Breast epithelium (tissue), 4 donors: ENCODE data around the gene AGAP1. TPM values are rescaled to one million over a fixed set of nuclear protein-coding genes. Genes with fewer than 3 reads are reported as not detected.

Experiments used
- DNase-seq, 2 donors: peaks; one replicate each; pipeline ENCODE4 v3.0.0-alpha.2; 2019; ENCODE audit warnings: low spot score in 2 of 2
- H3K27ac ChIP-seq, 2 donors: fragments of 200-600 bp; sonication (generic) in 1 of 2; one replicate each; pipeline ENCODE4 v1.5.1; 2016 to 2019; ENCODE audit warnings: mild to moderate bottlenecking in 1 of 2
- H3K27me3 ChIP-seq, 2 donors: fragments of 200-600 bp; sonication (generic) in 1 of 2; one replicate each; pipeline versions ENCODE4 v1.5.1 to v1.6.0; 2017 to 2019; ENCODE audit warnings: control low read depth in 1 of 2, mild to moderate bottlenecking in 1 of 2
- H3K36me3 ChIP-seq: fragments of 200-600 bp; one replicate; pipeline ENCODE4 v1.5.1; 2019
- H3K4me1 ChIP-seq, 2 donors: fragments of 200-600 bp; sonication (generic); one replicate each; pipeline ENCODE4 v1.5.1; 2016 to 2019; ENCODE audit warnings: control low read depth in 1 of 2
- H3K4me3 ChIP-seq, 3 donors: fragments of 200-600 bp; sonication (generic); 1 replicate in 2 of 3; 2 replicates in 1 of 3; pipeline ENCODE4 v1.5.1; 2016 to 2019; ENCODE audit warnings: mild to moderate bottlenecking in 3 of 3, moderate library complexity in 2 of 3
- H3K9me3 ChIP-seq, 2 donors: fragments of 200-600 bp; sonication (generic) in 1 of 2; one replicate each; pipeline ENCODE4 v1.5.1; 2016 to 2019; ENCODE audit warnings: control low read depth in 1 of 2
- CTCF ChIP-seq, 3 donors: fragments of 450-650 bp; IDR thresholded peaks; one replicate each; pipeline ENCODE4 v1.5.1; 2016 to 2017; ENCODE audit warnings: antibody characterized with exemption in 3 of 3, mild to moderate bottlenecking in 3 of 3, moderate library complexity in 3 of 3
- POLR2A ChIP-seq: fragments of 450-650 bp; IDR thresholded peaks from one replicate; pipeline ENCODE4 v1.6.1; 2016; ENCODE audit warnings: antibody characterized with exemption, mild to moderate bottlenecking, moderate library complexity
- POLR2AphosphoS5 ChIP-seq, 3 donors: sonication (generic); formaldehyde crosslinking; IDR thresholded peaks; one replicate each; pipeline ENCODE4 v1.6.1; 2017; ENCODE audit warnings: antibody characterized with exemption in 3 of 3
- intact Hi-C: fragments of 100-400 bp; cut with DNase I; formaldehyde crosslinking; loops from one replicate; pipeline ENCODE4 v1.15.1; 2023; ENCODE audit warnings: low total_unique reads
- total RNA-seq, 3 donors: library from RNA; depleted of rRNA; stranded (reverse); fragments of >200 nt; gene quantifications; one replicate each; pipeline ENCODE4 v1.1.0, GENCODE V29; 2016

The AGAP1 gene
- total RNA-seq, 3 donors from 2014 or later, result 19.7 to 27.1 (median 25.9) TPM

GRCh38 chr2:235908826-235909225 lies 415.0 kb downstream of the AGAP1 start:
- no peak for TF ChIP-seq POLR2AphosphoS5 (IDR thresholded peaks at IDR 0.05)
- no peak for TF ChIP-seq POLR2A
- TF ChIP-seq CTCF (IDR thresholded peaks at IDR 0.05), result no peak
- Histone ChIP-seq H3K9me3 (no peaks in the 10 kb centered on the region), H3K4me1 (no peaks in the 10 kb centered on the region), H3K36me3 (no peaks in the 10 kb centered on the region), H3K27ac (no peak overlapping the region), H3K27me3 (no peaks in the 10 kb centered on the region), H3K4me3 (no peak overlapping the region)
- no peak for DNase-seq
- intact Hi-C loops, result no loop called here

GRCh38 chr2:235909358-235909757 lies 415.5 kb downstream of the AGAP1 start:
- no peak overlapping the region for H3K27ac ChIP-seq
- H3K27me3 ChIP-seq, result no peaks in the 10 kb centered on the region
- H3K4me1 ChIP-seq, result no peaks in the 10 kb centered on the region
- TF ChIP-seq POLR2A, result no peak
- no peak for TF ChIP-seq CTCF (IDR thresholded peaks at IDR 0.05)
- no peak for TF ChIP-seq POLR2AphosphoS5 (IDR thresholded peaks at IDR 0.05)
- no peaks in the 10 kb centered on the region for H3K36me3 ChIP-seq
- no peak overlapping the region for H3K4me3 ChIP-seq
- H3K9me3 ChIP-seq, result no peaks in the 10 kb centered on the region
- intact Hi-C loops, result no loop called here
- DNase-seq, result no peak

- no peaks in the 10 kb centered on the region for H3K4me1 ChIP-seq
- no peaks in the 10 kb centered on the region for H3K36me3 ChIP-seq
- intact Hi-C loops, result no loop called here
- H3K4me3 ChIP-seq, result no peak overlapping the region
- no peak overlapping the region for H3K27ac ChIP-seq
- H3K27me3 ChIP-seq, result no peaks in the 10 kb centered on the region
- no peak for TF ChIP-seq CTCF (IDR thresholded peaks at IDR 0.05)
- TF ChIP-seq POLR2AphosphoS5 (IDR thresholded peaks at IDR 0.05), result no peak
- TF ChIP-seq POLR2A, result no peak
- no peak for DNase-seq
- no peaks in the 10 kb centered on the region for H3K9me3 ChIP-seq
These were observed 416.2 kb downstream of the AGAP1 start for GRCh38 chr2:235910067-235910466.

GRCh38 chr2:235911125-235911524 lies 417.3 kb downstream of the AGAP1 start:
- Histone ChIP-seq H3K27ac (no peak overlapping the region), H3K4me3 (no peak overlapping the region), H3K36me3 (no peaks in the 10 kb centered on the region), H3K4me1 (no peaks in the 10 kb centered on the region), H3K9me3 (no peaks in the 10 kb centered on the region), H3K27me3 (no peaks in the 10 kb centered on the region)
- DNase-seq, result no peak
- intact Hi-C loops, result no loop called here
- TF ChIP-seq POLR2A, result no peak
- TF ChIP-seq POLR2AphosphoS5 (IDR thresholded peaks at IDR 0.05), result no peak
- TF ChIP-seq CTCF (IDR thresholded peaks at IDR 0.05), result no peak

GRCh38 chr2:235911633-235912233 lies 417.9 kb downstream of the AGAP1 start:
- Histone ChIP-seq H3K4me1 (no peaks in the 10 kb centered on the region), H3K27me3 (no peaks in the 10 kb centered on the region), H3K4me3 (no peak overlapping the region), H3K9me3 (no peaks in the 10 kb centered on the region), H3K36me3 (no peaks in the 10 kb centered on the region), H3K27ac (no peak overlapping the region)
- no peak for DNase-seq
- no peak for TF ChIP-seq CTCF (IDR thresholded peaks at IDR 0.05)
- TF ChIP-seq POLR2AphosphoS5 (IDR thresholded peaks at IDR 0.05), result no peak
- no peak for TF ChIP-seq POLR2A
- intact Hi-C loops, result no loop called here
